NCI-H146 treated with DMSO at 0.1 percent for 48 hours (cell line): ENCODE measurements around the gene CD164.
"Not testable (repeated sequence)": the region's sequence is repeated elsewhere in the genome, so short reads cannot be mapped to it uniquely, and the experiment has no call there.

Source experiments
- DNase-seq: peaks from one replicate; lab custom pipeline; 2025; ENCODE audit not compliant: unreplicated experiment; lab: John Stamatoyannopoulos, UW

Gene CD164

DNA sequence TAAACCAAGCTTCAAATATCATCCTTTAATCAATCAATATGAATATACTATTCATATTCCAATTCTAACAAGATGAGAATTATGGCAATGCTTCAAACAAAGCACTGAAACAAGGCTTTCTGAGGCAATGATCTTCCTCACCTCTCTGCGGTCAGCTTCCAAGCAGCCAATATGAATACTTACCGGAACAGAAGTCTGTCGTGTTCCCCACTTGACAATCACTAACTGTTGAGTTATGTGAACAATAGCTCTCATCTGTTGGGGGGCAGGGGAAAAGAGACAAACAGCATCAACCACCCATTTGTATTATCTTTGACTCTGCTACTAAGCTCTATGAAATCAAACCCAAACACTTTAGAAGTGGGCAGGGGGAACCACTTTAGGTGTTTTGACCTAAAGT lies 4.5 kb downstream of the CD164 start:
- no peak for DNase-seq

DNA sequence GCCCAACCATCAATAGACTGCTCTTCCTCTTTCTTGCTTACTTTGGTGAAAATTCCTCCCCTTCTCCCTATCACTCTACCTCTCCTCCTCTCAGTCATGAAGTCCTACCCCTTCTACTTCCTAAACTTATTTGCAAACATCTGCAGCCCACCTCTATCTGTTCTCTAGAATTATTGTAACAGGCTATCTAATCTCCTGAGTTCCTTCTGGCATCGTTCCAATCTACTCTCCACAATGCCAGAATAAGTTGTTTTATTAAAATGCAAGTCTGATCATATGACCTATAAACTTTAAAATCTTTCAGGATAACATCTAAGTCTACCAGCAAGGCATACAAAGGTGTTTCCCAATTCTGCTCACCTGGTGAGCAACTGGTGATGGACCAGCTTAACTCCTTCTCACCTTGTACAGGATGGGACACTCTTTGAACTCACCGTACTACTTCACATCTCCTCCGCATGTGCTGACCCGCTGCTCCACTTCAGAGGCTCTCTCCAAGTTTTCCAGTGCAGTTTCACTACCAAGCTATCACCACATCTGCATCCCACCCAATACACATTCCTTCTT lies 7.9 kb downstream of the CD164 start:
- DNase-seq = no peak

DNA sequence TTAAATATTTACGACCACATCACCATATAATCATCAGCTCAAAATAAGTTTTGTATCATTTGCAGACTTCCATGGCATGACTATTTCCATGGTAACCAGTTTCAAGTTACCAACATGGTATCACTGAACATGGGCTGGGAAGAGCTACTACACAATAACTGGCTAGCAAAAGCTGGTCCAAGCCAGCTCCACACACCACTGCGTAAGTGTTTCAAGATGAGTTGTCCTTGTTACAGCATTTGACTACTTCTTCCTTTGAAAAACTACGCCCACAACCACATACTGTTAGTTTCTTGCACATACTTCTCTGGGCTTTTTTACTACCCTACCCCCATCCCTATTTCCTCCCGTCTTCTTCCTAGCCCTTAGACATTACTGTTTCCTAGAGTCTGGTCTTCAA lies 8.5 kb downstream of the CD164 start:
- DNase-seq = no peak

DNA sequence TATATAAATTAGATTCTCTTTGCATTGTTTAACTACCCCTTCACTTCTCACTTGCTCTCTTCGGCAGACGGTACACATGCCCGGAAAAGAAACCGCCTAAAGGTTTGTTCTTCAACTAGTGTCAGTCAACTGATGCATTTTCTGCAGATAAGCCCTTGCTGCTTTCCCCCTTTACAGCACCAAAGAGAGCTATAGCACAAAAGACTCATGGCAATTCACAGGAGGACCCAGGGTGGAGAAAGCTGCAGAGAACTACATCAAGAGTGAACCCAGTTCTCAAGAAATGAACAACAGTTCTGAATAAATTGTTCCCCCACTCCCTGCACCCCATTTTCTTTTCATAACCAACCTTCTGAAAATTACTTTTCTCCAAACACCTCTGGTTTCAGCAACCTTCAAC lies 8.9 kb downstream of the CD164 start:
- DNase-seq = no peak

- DNase-seq = no peak
These were observed 10.1 kb downstream of the CD164 start for GRCh38 chr6:109372130-109372529.

DNA sequence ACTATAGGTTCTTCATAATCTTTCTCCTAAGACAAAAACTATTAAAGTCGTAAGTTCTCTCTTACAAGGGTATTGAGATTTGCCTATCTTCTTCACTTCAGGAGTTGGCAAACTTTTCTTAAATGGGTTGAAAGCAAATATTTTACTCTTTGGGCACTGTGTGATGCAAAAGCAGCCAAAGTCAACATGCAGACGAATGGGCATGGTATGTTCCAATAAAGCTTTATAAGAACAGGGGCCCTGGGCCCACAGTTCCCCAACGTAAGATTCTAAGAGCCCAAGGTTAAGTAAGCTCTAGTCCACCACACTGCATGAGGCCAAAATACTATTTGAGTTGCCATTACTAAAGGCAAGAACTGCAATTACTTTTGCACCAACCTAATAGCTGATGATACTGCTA lies 11.5 kb downstream of the CD164 start:
- DNase-seq = no peak

DNA sequence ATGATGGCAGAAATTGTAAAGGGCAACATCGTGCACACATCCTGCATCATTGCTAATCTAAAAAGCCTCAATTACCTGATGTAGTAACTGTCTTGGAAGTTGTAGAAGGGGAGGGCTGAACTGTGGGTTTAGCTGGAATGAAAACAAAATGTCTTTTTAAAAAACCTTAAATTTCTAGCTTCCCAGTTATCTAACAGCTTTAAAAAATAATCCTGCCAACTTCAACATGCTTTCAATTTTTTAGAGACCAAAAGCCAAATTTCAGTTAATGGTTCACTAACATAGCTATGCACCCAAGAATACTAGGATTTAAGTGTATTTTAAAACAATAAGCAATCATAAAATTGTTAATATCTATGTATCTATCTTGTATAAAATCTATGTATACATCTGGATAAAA lies 11.9 kb downstream of the CD164 start:
- DNase-seq = no peak

GRCh38 chr6:109369728-109370127 lies 12.5 kb downstream of the CD164 start:
- DNase-seq = no peak

GRCh38 chr6:109364382-109365078 lies 17.7 kb downstream of the CD164 start:
- not testable (repeated sequence) for DNase-seq

- DNase-seq = no peak
These were observed 18.5 kb downstream of the CD164 start for GRCh38 chr6:109363753-109364152.

- no peak for DNase-seq
These were observed 20.0 kb downstream of the CD164 start for GRCh38 chr6:109362102-109362884.

DNA sequence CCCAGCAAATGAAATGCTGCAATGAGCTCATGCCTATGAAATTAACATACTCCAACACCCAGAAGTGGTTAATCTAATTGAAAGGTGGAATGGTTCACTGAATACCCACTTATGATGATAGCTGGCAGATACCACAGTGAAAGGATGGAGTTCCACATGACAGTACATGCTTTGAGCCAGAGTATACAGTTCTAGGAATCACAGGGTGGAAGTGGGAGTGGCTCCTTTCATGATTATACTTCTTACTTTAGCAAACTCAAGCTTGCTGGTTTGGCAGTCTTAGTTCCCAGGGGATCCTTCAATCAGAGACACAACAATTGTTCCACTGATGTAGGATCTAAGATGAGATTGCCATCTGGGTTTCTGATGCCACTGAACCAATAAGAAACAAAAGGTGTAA lies 21.5 kb downstream of the CD164 start:
- DNase-seq = no peak

DNA sequence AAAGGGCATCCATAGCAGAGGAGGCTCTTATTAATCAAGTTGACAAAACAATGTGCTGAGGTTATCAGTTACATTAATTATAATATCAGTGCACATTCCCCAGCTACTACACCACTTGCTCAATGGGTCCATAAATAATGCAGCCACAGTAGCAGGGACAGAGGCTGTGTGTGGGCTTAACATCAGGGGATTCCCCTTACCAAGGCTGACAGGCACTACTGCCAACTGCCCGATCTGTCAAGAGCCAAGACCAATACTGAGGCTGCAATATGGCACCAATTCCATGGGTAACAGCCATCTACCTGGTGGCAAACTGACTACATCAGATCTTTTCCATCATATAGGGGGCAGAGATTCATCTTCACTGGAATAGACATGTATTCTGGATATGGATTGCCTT lies 22.0 kb downstream of the CD164 start:
- no peak for DNase-seq

- DNase-seq = no peak
These were observed 23.0 kb downstream of the CD164 start for GRCh38 chr6:109359248-109359647.

GRCh38 chr6:109358204-109358603 lies 24.1 kb downstream of the CD164 start:
- no peak for DNase-seq

- DNase-seq = no peak
These were observed 26.0 kb downstream of the CD164 start for GRCh38 chr6:109356237-109356636.

DNA sequence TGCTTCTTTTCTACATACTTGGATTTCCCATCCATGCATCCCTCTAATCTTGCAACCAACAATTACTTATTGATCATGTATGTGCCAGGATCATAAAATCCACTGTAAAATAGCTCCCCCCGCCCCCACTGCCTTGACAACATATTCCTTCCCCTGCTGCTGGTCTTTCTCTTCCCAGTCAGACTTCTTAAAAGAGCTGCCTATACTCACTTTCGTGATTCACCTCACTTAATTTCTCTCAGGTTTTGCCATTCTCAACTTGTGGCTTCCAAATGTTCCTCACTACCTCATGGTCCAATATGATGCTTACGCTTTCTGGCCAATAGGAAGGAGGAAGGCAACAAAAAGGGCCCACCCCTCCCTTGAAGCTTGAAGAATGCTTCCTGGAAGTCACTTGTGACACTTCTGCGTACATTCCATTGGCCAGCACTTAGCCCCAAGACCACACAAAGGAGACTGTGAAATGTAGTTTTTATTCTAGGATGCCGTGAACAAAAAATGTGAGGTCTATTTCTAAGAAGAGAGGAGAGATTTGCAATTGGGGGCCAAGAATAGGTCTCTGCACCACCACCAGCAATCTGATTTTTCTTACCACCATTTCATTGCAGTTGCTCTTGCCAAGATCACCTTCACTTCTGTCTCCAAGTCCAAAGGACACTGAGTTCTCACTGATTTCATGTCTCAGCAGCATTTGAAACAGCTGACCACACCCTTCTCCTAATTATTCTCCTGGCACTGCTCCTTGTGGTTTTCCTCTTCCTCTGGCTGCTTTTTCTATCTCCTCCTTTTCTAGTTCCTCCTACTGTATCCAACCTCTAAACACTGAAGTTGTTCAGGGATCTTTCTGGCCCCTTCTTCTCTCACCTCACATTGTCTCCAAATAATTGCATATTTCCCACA lies 30.8 kb downstream of the CD164 start:
- no peak for DNase-seq

DNA sequence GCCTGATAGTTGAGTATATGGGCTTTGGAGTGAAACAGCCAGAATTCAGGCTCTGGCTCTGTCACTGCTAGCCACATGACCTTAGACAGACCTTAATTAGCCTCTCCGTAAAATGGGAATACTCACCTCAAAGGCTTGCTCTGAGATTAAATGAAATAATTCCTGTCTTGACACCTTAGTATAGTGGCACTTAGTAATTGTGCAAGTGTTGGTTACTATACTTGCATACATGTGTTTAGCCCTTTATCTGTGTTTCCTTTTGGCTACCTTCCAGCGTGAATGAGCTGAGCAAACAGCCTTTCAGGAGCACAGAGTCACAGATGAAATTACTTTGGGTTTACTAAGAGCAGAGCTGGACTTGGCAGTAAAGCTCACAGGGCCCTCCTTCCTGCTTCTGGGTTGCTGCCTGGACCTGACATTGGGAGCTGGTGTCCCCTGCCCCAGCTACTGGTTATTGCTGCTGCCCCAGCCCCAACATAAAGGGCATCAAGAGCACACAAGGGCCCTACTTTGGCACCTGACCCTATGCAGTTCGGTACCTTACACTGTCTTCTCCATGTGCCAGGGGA lies 32.8 kb downstream of the CD164 start:
- DNase-seq = peak; percentile 25

DNA sequence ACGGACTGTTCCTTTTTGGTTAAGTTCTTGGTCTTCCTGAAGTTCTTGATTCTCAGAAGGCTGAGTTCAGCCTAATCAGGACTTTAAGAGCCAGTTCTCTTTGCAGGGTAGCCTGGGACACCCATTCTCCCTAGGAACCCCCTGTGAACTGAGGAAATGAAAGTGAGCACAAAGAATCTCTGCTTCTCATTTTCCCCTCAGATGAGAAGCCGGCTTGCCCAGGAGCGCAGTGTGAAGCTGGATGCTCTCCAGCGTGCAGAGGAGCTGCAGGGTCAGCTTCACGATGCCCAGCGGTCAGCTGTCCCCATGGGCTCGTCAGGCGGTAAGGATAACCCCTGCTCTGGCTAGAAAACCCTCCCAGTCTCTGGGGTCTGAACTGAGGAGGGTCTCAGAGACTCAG lies 34.0 kb downstream of the CD164 start:
- DNase-seq = no peak

DNA sequence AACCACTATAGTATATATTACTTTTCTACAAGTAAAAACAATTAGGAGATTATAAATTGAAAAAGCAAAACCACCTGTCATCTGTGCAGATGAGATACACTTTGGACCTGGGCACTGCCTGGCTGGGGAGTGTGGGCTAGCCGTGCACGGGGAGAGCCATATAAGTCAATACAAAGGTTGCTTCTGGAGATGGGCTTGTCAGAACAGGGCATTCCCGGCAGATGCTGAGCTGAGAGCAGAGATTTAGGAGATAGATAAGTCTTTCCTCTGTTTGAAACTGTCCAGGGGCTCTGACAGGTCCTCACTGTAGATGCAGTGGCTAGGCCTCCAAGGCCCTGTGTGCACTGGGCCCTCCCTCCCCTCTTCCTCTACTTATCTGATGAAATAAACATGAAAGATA lies 34.5 kb downstream of the CD164 start:
- no peak for DNase-seq

DNA sequence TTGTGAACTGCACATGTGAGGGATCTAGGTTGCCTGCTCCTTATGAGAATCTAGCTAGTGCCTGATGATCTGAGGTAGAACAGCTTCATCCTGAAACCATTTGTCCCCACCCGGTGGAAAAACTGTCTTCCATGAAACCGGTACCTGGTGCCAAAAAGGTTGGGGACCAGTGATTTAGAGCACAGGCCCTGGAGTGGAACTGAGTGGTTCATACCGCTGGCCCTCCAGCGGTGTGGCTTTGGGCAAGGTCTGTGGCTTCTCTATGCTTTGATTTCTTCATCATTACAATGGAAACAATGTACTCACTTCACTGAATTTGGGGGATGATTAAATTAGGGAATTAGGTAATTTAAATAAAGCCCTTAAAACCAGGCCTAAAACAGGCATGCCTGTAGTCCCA lies 36.3 kb downstream of the CD164 start:
- DNase-seq = no peak
